Neuronal stem cell (in vitro differentiated cells): Measurements from ENCODE around the gene ITM2B.

Source experiments
- DNase-seq: peaks from one replicate; pipeline ENCODE4 v3.0.0-alpha.2; 2013; ENCODE audit warnings: low spot score
- H2AFZ ChIP-seq: one replicate; pipeline ENCODE4 v1.6.1; 2013; ENCODE audit warnings: mild to moderate bottlenecking, low read length, inconsistent platforms
- H2AK5ac ChIP-seq: 2 replicates; pipeline ENCODE4 v1.6.1; 2013; ENCODE audit warnings: low read depth, mild to moderate bottlenecking, inconsistent platforms, low read length, moderate library complexity, mixed read lengths
- H2BK120ac ChIP-seq: 2 replicates; pipeline ENCODE4 v1.6.1; 2013; ENCODE audit warnings: low read depth, mild to moderate bottlenecking, inconsistent platforms, low read length, moderate library complexity, mixed read lengths
- H2BK12ac ChIP-seq: one replicate; pipeline ENCODE4 v1.6.1; 2013; ENCODE audit warnings: low read length, inconsistent platforms
- H2BK15ac ChIP-seq: 2 replicates; pipeline ENCODE4 v1.6.1; 2013; ENCODE audit warnings: mild to moderate bottlenecking, low read length, inconsistent platforms, mixed read lengths
- H2BK5ac ChIP-seq: one replicate; pipeline ENCODE4 v1.6.1; 2013; ENCODE audit warnings: inconsistent platforms, mild to moderate bottlenecking, low read length, moderate library complexity
- H3K14ac ChIP-seq: one replicate; pipeline ENCODE4 v1.6.1; 2013; ENCODE audit warnings: low read length, inconsistent platforms
- H3K18ac ChIP-seq: 2 replicates; pipeline ENCODE4 v1.6.1; 2013; ENCODE audit warnings: low read length, inconsistent platforms
- H3K23ac ChIP-seq: 2 replicates; pipeline ENCODE4 v1.6.1; 2013; ENCODE audit warnings: low read depth, mild to moderate bottlenecking, mixed read lengths, low read length, inconsistent platforms; ENCODE audit not compliant: poor library complexity
- H3K27ac ChIP-seq: replicated peaks from 3 replicates; pipeline ENCODE4 v1.5.1; 2013; ENCODE audit warnings: low read length, inconsistent platforms
- H3K27me3 ChIP-seq, 3 experiments: 2 replicates each; pipeline ENCODE4 v1.6.1; 2013; ENCODE audit warnings: low read length in 3 of 3, mild to moderate bottlenecking in 2 of 3, inconsistent platforms in 1 of 3, low read depth in 1 of 3, mixed read lengths in 1 of 3, moderate library complexity in 1 of 3; ENCODE audit not compliant: control insufficient read depth in 3 of 3, insufficient read depth in 3 of 3
- H3K36me3 ChIP-seq, 2 donors: replicated peaks in 1 of 2; 2 replicates each; pipeline ENCODE4 v1.6.1; 2013; ENCODE audit warnings: low read length in 2 of 2; ENCODE audit not compliant: control insufficient read depth in 2 of 2, insufficient read depth in 2 of 2
- H3K4ac ChIP-seq: 2 replicates; pipeline ENCODE4 v1.6.1; 2013; ENCODE audit warnings: inconsistent platforms, mild to moderate bottlenecking, low read length, moderate library complexity
- H3K4me1 ChIP-seq, 2 donors: 1 replicate in 1 of 2; 2 replicates in 1 of 2; pipeline ENCODE4 v1.6.1; 2013; ENCODE audit warnings: low read length in 2 of 2, low read depth in 1 of 2; ENCODE audit not compliant: control insufficient read depth in 2 of 2, insufficient read depth in 1 of 2
- H3K4me2 ChIP-seq: one replicate; pipeline ENCODE4 v1.6.1; 2013; ENCODE audit warnings: mild to moderate bottlenecking, low read length, inconsistent platforms; ENCODE audit not compliant: insufficient read depth, poor library complexity, severe bottlenecking
- H3K4me3 ChIP-seq, 2 donors: 2 replicates each; pipeline ENCODE4 v1.5.1; 2013; ENCODE audit warnings: low read length in 2 of 2, mild to moderate bottlenecking in 2 of 2, inconsistent platforms in 1 of 2, moderate library complexity in 1 of 2
- H3K79me1 ChIP-seq: one replicate; pipeline ENCODE4 v1.6.1; 2013; ENCODE audit warnings: low read depth, mild to moderate bottlenecking, inconsistent platforms, low read length, moderate library complexity
- H3K9ac ChIP-seq: one replicate; pipeline ENCODE4 v1.6.1; 2013; ENCODE audit warnings: mild to moderate bottlenecking, low read depth, low read length, inconsistent platforms; ENCODE audit not compliant: poor library complexity
- H3K9me3 ChIP-seq, 2 donors: replicated peaks in 1 of 2; 2 replicates each; pipeline versions ENCODE3 to v1.6.1; 2013; ENCODE audit warnings: low read length in 2 of 2, mild to moderate bottlenecking in 2 of 2, inconsistent platforms in 1 of 2, low read depth in 1 of 2, mixed read lengths in 1 of 2, moderate library complexity in 1 of 2; ENCODE audit not compliant: control insufficient read depth in 2 of 2, insufficient read depth in 1 of 2
- H4K8ac ChIP-seq: one replicate; pipeline ENCODE4 v1.6.1; 2013; ENCODE audit warnings: low read depth, mild to moderate bottlenecking, inconsistent platforms, low read length, moderate library complexity
- H4K91ac ChIP-seq: one replicate; pipeline ENCODE4 v1.6.1; 2013; ENCODE audit warnings: low read length, low read depth, mild to moderate bottlenecking, inconsistent platforms; ENCODE audit not compliant: poor library complexity
- WGBS, 2 donors: extraction: QIAGEN DNeasy Blood & Tissue Kit; methylation state at CpG; one replicate each; pipeline ENCODE4 v1.1.7; 2013; ENCODE audit warnings: missing lambda C conversion rate in 2 of 2, mixed read lengths in 1 of 2; ENCODE audit not compliant: insufficient read length in 2 of 2, insufficient replicate concordance in 1 of 2; ENCODE audit errors: extremely low coverage in 2 of 2; 5-methylcytosine and 5-hydroxymethylcytosine counted together

ITM2B gene

GRCh38 chr13:48255954-48256353, 22.9 kb downstream of the ITM2B start:
- Histone ChIP-seq H2BK12ac (no peak overlapping the region), H3K9ac (no peak overlapping the region), H3K23ac (no peak overlapping the region), H3K4ac (no peak overlapping the region), H4K8ac (no peak overlapping the region), H2BK15ac (no peak overlapping the region), H3K4me3 (no peak overlapping the region), H3K18ac (no peak overlapping the region), H3K27ac (no peak overlapping the region), H3K27me3 (no peaks in the 10 kb centered on the region), H2AFZ (no peak overlapping the region), H3K4me1 (no peaks in the 10 kb centered on the region), H3K79me1 (no peaks in the 10 kb centered on the region), H2AK5ac (no peak overlapping the region), H3K4me2 (no peak overlapping the region), H3K14ac (no peak overlapping the region), H2BK120ac (no peak overlapping the region), H2BK5ac (no peak overlapping the region), H4K91ac (no peak overlapping the region), H3K36me3 (peaks cover 0 to 83% of the 10 kb centered on the region in 2 donors), H3K9me3 (no peaks in the 10 kb centered on the region)
- no peak for DNase-seq
- no CpG with 5 or more reads among the region's 1 CpG for WGBS, 2 donors

GRCh38 chr13:48258002-48258401, 25.0 kb downstream of the ITM2B start:
- Histone ChIP-seq H3K27me3 (no peaks in the 10 kb centered on the region), H3K23ac (no peak overlapping the region), H3K4me1 (no peaks in the 10 kb centered on the region), H3K79me1 (no peaks in the 10 kb centered on the region), H2AK5ac (no peak overlapping the region), H3K36me3 (peaks cover 3 to 98% of the 10 kb centered on the region in 2 donors), H3K18ac (no peak overlapping the region), H4K91ac (no peak overlapping the region), H3K4me3 (no peak overlapping the region), H3K14ac (no peak overlapping the region), H3K9ac (no peak overlapping the region), H3K4me2 (no peak overlapping the region), H3K4ac (no peak overlapping the region), H2BK15ac (no peak overlapping the region), H2BK12ac (no peak overlapping the region), H3K27ac (no peak overlapping the region), H4K8ac (no peak overlapping the region), H2AFZ (no peak overlapping the region), H3K9me3 (no peaks in the 10 kb centered on the region), H2BK5ac (no peak overlapping the region), H2BK120ac (no peak overlapping the region)
- DNase-seq = no peak

GRCh38 chr13:48258430-48258829, 25.4 kb downstream of the ITM2B start:
- Histone ChIP-seq H2AFZ (no peak overlapping the region), H3K9me3 (no peaks in the 10 kb centered on the region), H3K36me3 (peaks cover 5 to 98% of the 10 kb centered on the region in 2 donors), H3K14ac (no peak overlapping the region), H3K27me3 (no peaks in the 10 kb centered on the region), H3K18ac (no peak overlapping the region), H3K23ac (no peak overlapping the region), H3K9ac (no peak overlapping the region), H3K27ac (no peak overlapping the region), H3K4me2 (no peak overlapping the region), H2BK12ac (no peak overlapping the region), H3K79me1 (no peaks in the 10 kb centered on the region), H4K8ac (no peak overlapping the region), H2BK15ac (no peak overlapping the region), H2BK120ac (no peak overlapping the region), H4K91ac (no peak overlapping the region), H2AK5ac (no peak overlapping the region), H2BK5ac (no peak overlapping the region), H3K4me3 (no peak overlapping the region), H3K4ac (no peak overlapping the region), H3K4me1 (no peaks in the 10 kb centered on the region)
- DNase-seq = no peak
- WGBS, 2 donors = no CpG with 5 or more reads among the region's 3 CpGs

GRCh38 chr13:48260970-48261369, 28.0 kb downstream of the ITM2B start:
- H2BK12ac ChIP-seq = no peak overlapping the region
- DNase-seq = no peak
- H3K27ac ChIP-seq = no peak overlapping the region
- no peak overlapping the region for H3K23ac ChIP-seq
- H3K4me3 ChIP-seq = no peak overlapping the region
- no peak overlapping the region for H3K9ac ChIP-seq
- H3K14ac ChIP-seq = no peak overlapping the region
- no peak overlapping the region for H3K4ac ChIP-seq
- WGBS, 2 donors = no CpG with 5 or more reads among the region's 4 CpGs
- H4K8ac ChIP-seq = no peak overlapping the region
- H2AFZ ChIP-seq = no peak overlapping the region
- no peaks in the 10 kb centered on the region for H3K27me3 ChIP-seq
- H3K4me1 ChIP-seq = no peaks in the 10 kb centered on the region
- no peak overlapping the region for H2BK15ac ChIP-seq
- H2AK5ac ChIP-seq = no peak overlapping the region
- H3K9me3 ChIP-seq = no peaks in the 10 kb centered on the region
- H2BK120ac ChIP-seq = no peak overlapping the region
- H4K91ac ChIP-seq = no peak overlapping the region
- no peaks in the 10 kb centered on the region for H3K79me1 ChIP-seq
- H2BK5ac ChIP-seq = no peak overlapping the region
- no peak overlapping the region for H3K4me2 ChIP-seq
- H3K36me3 ChIP-seq = peaks cover 5 to 95% of the 10 kb centered on the region in 2 donors
- no peak overlapping the region for H3K18ac ChIP-seq
